ENCODE data around the gene SLC34A1.

Gene SLC34A1

GRCh38 chr5:177363565-177363964, 20.7 kb upstream of the SLC34A1 start:
- no peak overlapping the region for H3K9ac ChIP-seq (ENCODE audit: low read length)
- peaks cover 36% of the 10 kb centered on the region for H3K27me3 ChIP-seq (replicated peaks; ENCODE audit: control insufficient read depth, insufficient read depth, low read length)
- peaks cover 21% of the 10 kb centered on the region for H3K4me1 ChIP-seq (ENCODE audit: control insufficient read depth, insufficient read depth, low read length)
- no peaks in the 10 kb centered on the region for H3K36me3 ChIP-seq (ENCODE audit: control insufficient read depth, insufficient read depth, low read length, severe bottlenecking)
- no peak for DNase-seq (ENCODE audit: low read depth)
- H3K4me3 ChIP-seq (ENCODE audit: low read length) = no peak overlapping the region
- no peaks in the 10 kb centered on the region for H3K9me3 ChIP-seq (ENCODE audit: control insufficient read depth, low read length)

GRCh38 chr5:177364159-177364962, 19.9 kb upstream of the SLC34A1 start:
- H3K4me1 ChIP-seq (ENCODE audit: control insufficient read depth, insufficient read depth, low read length) = peaks cover 21% of the 10 kb centered on the region
- peaks cover 30% of the 10 kb centered on the region for H3K27me3 ChIP-seq (replicated peaks; ENCODE audit: control insufficient read depth, insufficient read depth, low read length)
- no peak overlapping the region for H3K9ac ChIP-seq (ENCODE audit: low read length)
- H3K4me3 ChIP-seq (ENCODE audit: low read length) = no peak overlapping the region
- no peaks in the 10 kb centered on the region for H3K9me3 ChIP-seq (ENCODE audit: control insufficient read depth, low read length)
- no peaks in the 10 kb centered on the region for H3K36me3 ChIP-seq (ENCODE audit: control insufficient read depth, insufficient read depth, low read length, severe bottlenecking)
- no peak for DNase-seq (ENCODE audit: low read depth)

GRCh38 chr5:177365845-177366527, 18.2 kb upstream of the SLC34A1 start:
- Histone ChIP-seq H3K36me3 (ENCODE audit: control insufficient read depth, insufficient read depth, low read length, severe bottlenecking) (no peaks in the 10 kb centered on the region), H3K9me3 (ENCODE audit: control insufficient read depth, low read length) (no peaks in the 10 kb centered on the region), H3K9ac (ENCODE audit: low read length) (peak overlapping the region; percentile 79), H3K27me3 (replicated peaks; ENCODE audit: control insufficient read depth, insufficient read depth, low read length) (peaks cover 24% of the 10 kb centered on the region), H3K4me1 (ENCODE audit: control insufficient read depth, insufficient read depth, low read length) (peaks cover 21% of the 10 kb centered on the region), H3K4me3 (ENCODE audit: low read length) (peak overlapping the region; percentile 80)
- no peak for DNase-seq (ENCODE audit: low read depth)

- Histone ChIP-seq H3K4me1 (ENCODE audit: control insufficient read depth, insufficient read depth, low read length) (peaks cover 24% of the 10 kb centered on the region), H3K9ac (ENCODE audit: low read length) (peak overlapping the region; percentile 79), H3K4me3 (ENCODE audit: low read length) (peak overlapping the region; percentile 80), H3K36me3 (ENCODE audit: control insufficient read depth, insufficient read depth, low read length, severe bottlenecking) (no peaks in the 10 kb centered on the region), H3K9me3 (ENCODE audit: control insufficient read depth, low read length) (no peaks in the 10 kb centered on the region), H3K27me3 (replicated peaks; ENCODE audit: control insufficient read depth, insufficient read depth, low read length) (peaks cover 18% of the 10 kb centered on the region)
- DNase-seq (ENCODE audit: low read depth) = peak; percentile 77
Observed at GRCh38 chr5:177366528-177367322, 17.5 kb upstream of the SLC34A1 start.

- peaks cover 24% of the 10 kb centered on the region for H3K4me1 ChIP-seq (ENCODE audit: control insufficient read depth, insufficient read depth, low read length)
- H3K9me3 ChIP-seq (ENCODE audit: control insufficient read depth, low read length) = no peaks in the 10 kb centered on the region
- peak overlapping the region; percentile 80 for H3K4me3 ChIP-seq (ENCODE audit: low read length)
- no peaks in the 10 kb centered on the region for H3K36me3 ChIP-seq (ENCODE audit: control insufficient read depth, insufficient read depth, low read length, severe bottlenecking)
- peaks cover 14% of the 10 kb centered on the region for H3K27me3 ChIP-seq (replicated peaks; ENCODE audit: control insufficient read depth, insufficient read depth, low read length)
- DNase-seq (ENCODE audit: low read depth) = no peak
- H3K9ac ChIP-seq (ENCODE audit: low read length) = peak overlapping the region; percentile 11
Observed at GRCh38 chr5:177367323-177367848, 16.8 kb upstream of the SLC34A1 start.

GRCh38 chr5:177367981-177368868, 16.0 kb upstream of the SLC34A1 start:
- peaks cover 14% of the 10 kb centered on the region for H3K27me3 ChIP-seq (replicated peaks; ENCODE audit: control insufficient read depth, insufficient read depth, low read length)
- no peak overlapping the region for H3K9ac ChIP-seq (ENCODE audit: low read length)
- H3K4me3 ChIP-seq (ENCODE audit: low read length) = no peak overlapping the region
- DNase-seq (ENCODE audit: low read depth) = no peak
- H3K36me3 ChIP-seq (ENCODE audit: control insufficient read depth, insufficient read depth, low read length, severe bottlenecking) = no peaks in the 10 kb centered on the region
- H3K4me1 ChIP-seq (ENCODE audit: control insufficient read depth, insufficient read depth, low read length) = peaks cover 22% of the 10 kb centered on the region
- H3K9me3 ChIP-seq (ENCODE audit: control insufficient read depth, low read length) = no peaks in the 10 kb centered on the region

- no peak overlapping the region for H3K9ac ChIP-seq (ENCODE audit: low read length)
- peaks cover 17% of the 10 kb centered on the region for H3K4me1 ChIP-seq (ENCODE audit: control insufficient read depth, insufficient read depth, low read length)
- DNase-seq (ENCODE audit: low read depth) = peak; percentile 41
Observed at GRCh38 chr5:177368869-177369644, 15.2 kb upstream of the SLC34A1 start.

GRCh38 chr5:177369645-177370440, 14.4 kb upstream of the SLC34A1 start:
- no peak for DNase-seq (ENCODE audit: low read depth)

More at GRCh38 chr5:177368869-177369644, 15.2 kb upstream of the SLC34A1 start:
- H3K36me3 ChIP-seq (ENCODE audit: control insufficient read depth, insufficient read depth, low read length, severe bottlenecking) = no peaks in the 10 kb centered on the region
- H3K9me3 ChIP-seq (ENCODE audit: control insufficient read depth, low read length) = no peaks in the 10 kb centered on the region
- no peak overlapping the region for H3K4me3 ChIP-seq (ENCODE audit: low read length)
- peaks cover 9% of the 10 kb centered on the region for H3K27me3 ChIP-seq (replicated peaks; ENCODE audit: control insufficient read depth, insufficient read depth, low read length)

GRCh38 chr5:177370488-177371119, 13.6 kb upstream of the SLC34A1 start:
- H3K9ac ChIP-seq (ENCODE audit: low read length) = no peak overlapping the region
- no peaks in the 10 kb centered on the region for H3K36me3 ChIP-seq (ENCODE audit: control insufficient read depth, insufficient read depth, low read length, severe bottlenecking)

More at GRCh38 chr5:177369645-177370440, 14.4 kb upstream of the SLC34A1 start:
- Histone ChIP-seq H3K9me3 (ENCODE audit: control insufficient read depth, low read length) (no peaks in the 10 kb centered on the region), H3K9ac (ENCODE audit: low read length) (no peak overlapping the region), H3K27me3 (replicated peaks; ENCODE audit: control insufficient read depth, insufficient read depth, low read length) (peaks cover 9% of the 10 kb centered on the region), H3K4me3 (ENCODE audit: low read length) (no peak overlapping the region), H3K4me1 (ENCODE audit: control insufficient read depth, insufficient read depth, low read length) (peaks cover 17% of the 10 kb centered on the region), H3K36me3 (ENCODE audit: control insufficient read depth, insufficient read depth, low read length, severe bottlenecking) (no peaks in the 10 kb centered on the region)

More at GRCh38 chr5:177370488-177371119, 13.6 kb upstream of the SLC34A1 start:
- Histone ChIP-seq H3K4me1 (ENCODE audit: control insufficient read depth, insufficient read depth, low read length) (peaks cover 17% of the 10 kb centered on the region), H3K9me3 (ENCODE audit: control insufficient read depth, low read length) (no peaks in the 10 kb centered on the region), H3K4me3 (ENCODE audit: low read length) (peak overlapping the region; percentile 83), H3K27me3 (replicated peaks; ENCODE audit: control insufficient read depth, insufficient read depth, low read length) (peaks cover 9% of the 10 kb centered on the region)
- peak; percentile 86 for DNase-seq (ENCODE audit: low read depth)

Data from adipocyte (in vitro differentiated cells).